Measurements from ENCODE around the gene ANKS1B. TPM values are rescaled to one million over a fixed set of nuclear protein-coding genes. Genes with fewer than 3 reads are reported as not detected.

The ANKS1B gene
- total RNA-seq, 3 donors from 2014 or later (not counting 1 experiment from before 2014, with no cell fraction given): not detected

DNA sequence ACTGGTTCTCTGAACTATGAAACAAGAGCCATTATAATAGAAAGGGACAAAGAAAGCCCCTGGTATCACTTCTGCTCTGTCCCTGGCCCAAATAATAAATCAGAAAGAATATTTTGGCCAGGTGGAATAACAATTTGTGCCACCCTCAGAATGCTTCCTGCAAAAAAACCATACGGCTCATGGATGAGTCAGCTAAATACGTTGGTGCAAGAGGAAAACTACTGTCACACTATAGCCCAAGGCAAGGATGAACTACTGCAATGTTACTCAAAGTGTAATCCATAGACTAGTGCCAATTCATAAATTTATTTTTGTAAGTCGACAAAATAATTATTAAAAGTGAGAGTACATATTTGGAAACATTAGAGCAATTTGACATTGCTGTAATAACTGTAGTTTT, 68.2 kb downstream of the ANKS1B start:
- TF ChIP-seq, protein P1, sequence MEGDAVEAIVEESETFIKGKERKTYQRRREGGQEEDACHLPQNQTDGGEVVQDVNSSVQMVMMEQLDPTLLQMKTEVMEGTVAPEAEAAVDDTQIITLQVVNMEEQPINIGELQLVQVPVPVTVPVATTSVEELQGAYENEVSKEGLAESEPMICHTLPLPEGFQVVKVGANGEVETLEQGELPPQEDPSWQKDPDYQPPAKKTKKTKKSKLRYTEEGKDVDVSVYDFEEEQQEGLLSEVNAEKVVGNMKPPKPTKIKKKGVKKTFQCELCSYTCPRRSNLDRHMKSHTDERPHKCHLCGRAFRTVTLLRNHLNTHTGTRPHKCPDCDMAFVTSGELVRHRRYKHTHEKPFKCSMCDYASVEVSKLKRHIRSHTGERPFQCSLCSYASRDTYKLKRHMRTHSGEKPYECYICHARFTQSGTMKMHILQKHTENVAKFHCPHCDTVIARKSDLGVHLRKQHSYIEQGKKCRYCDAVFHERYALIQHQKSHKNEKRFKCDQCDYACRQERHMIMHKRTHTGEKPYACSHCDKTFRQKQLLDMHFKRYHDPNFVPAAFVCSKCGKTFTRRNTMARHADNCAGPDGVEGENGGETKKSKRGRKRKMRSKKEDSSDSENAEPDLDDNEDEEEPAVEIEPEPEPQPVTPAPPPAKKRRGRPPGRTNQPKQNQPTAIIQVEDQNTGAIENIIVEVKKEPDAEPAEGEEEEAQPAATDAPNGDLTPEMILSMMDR (IDR thresholded peaks at IDR 0.05): no peak
- Mint-ChIP-seq H3K4me3 (no peak overlapping the region), H3K4me1 (no peaks in the 10 kb centered on the region), H3K27me3 (ENCODE audit: low read depth in 2 of 2) (no peaks in the 10 kb centered on the region), H3K27ac (no peak overlapping the region), H3K36me3 (no peaks in the 10 kb centered on the region), H3K9me3 (peaks cover 7 to 8% of the 10 kb centered on the region in 2 donors)
- WGBS (ENCODE audit: insufficient coverage): 49% methylated on average over 2 of the region's 3 CpGs
- Histone ChIP-seq H3K4me3 (ENCODE audit: low read length) (no peak overlapping the region), H3K27me3 (ENCODE audit: control insufficient read depth, insufficient read depth, low read length) (no peaks in the 10 kb centered on the region), H3K36me3 (ENCODE audit: control insufficient read depth, insufficient read depth, low read length) (no peaks in the 10 kb centered on the region), H3K9me3 (ENCODE audit: control insufficient read depth, insufficient read depth, low read length) (no peaks in the 10 kb centered on the region), H3K27ac (ENCODE audit: low read length) (no peak overlapping the region), H3K4me1 (ENCODE audit: control insufficient read depth, insufficient read depth, low read length) (no peaks in the 10 kb centered on the region)
- ATAC-seq: no peak
- no peak for DNase-seq
- intact Hi-C loops (cut with micrococcal nuclease): no loop called here

DNA sequence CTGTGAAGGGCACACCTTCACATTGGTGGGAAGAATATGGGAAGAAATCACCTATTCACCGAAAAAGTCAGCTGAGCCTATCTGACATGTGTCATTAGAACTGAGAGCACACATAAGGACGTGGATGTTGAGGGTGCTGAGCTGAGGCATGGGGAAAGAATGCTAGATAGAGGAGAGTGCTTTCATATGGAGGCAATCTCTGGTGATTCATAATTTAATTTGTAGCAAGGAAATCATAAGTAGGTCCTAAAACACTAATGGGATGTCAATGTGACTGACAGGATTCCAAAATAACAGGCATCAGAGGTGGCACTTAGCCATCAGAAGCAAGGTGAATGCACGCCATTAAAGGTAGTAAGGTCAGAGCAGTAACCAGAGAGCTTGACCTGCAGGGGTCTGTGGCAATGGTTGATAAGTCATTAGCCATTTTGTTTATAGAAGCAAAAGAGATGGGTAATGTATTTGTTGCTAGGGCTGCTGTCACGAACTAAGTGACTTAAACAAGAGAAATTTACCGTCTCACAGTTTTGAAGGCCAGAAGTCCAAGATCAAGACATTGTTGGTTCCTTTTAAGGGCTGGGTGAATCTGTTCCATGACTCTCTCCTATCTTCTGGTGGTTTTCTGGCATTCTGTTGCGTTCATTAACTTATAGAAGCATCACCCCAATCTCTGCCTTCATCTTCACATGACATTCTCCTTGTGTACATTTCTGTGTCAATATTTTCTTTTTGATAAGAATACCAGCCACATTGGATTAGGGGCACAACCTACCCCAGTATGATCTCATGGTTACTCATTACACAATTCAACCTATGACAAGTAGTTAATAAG, 69.3 kb downstream of the ANKS1B start:
- Mint-ChIP-seq H3K9me3 (peaks cover 3 to 8% of the 10 kb centered on the region in 2 donors), H3K4me3 (no peak overlapping the region), H3K36me3 (no peaks in the 10 kb centered on the region), H3K4me1 (no peaks in the 10 kb centered on the region), H3K27me3 (ENCODE audit: low read depth in 2 of 2) (no peaks in the 10 kb centered on the region), H3K27ac (no peak overlapping the region)
- Histone ChIP-seq H3K36me3 (ENCODE audit: control insufficient read depth, insufficient read depth, low read length) (no peaks in the 10 kb centered on the region), H3K27ac (ENCODE audit: low read length) (no peak overlapping the region), H3K27me3 (ENCODE audit: control insufficient read depth, insufficient read depth, low read length) (no peaks in the 10 kb centered on the region), H3K9me3 (ENCODE audit: control insufficient read depth, insufficient read depth, low read length) (no peaks in the 10 kb centered on the region), H3K4me3 (ENCODE audit: low read length) (no peak overlapping the region), H3K4me1 (ENCODE audit: control insufficient read depth, insufficient read depth, low read length) (no peaks in the 10 kb centered on the region)
- TF ChIP-seq, protein P1 (IDR thresholded peaks at IDR 0.05): no peak
- no peak for DNase-seq
- 85% methylated on average over 6 of the region's 6 CpGs for WGBS (ENCODE audit: insufficient coverage)
- ATAC-seq: no peak
- intact Hi-C loops (cut with micrococcal nuclease): no loop called here

DNA sequence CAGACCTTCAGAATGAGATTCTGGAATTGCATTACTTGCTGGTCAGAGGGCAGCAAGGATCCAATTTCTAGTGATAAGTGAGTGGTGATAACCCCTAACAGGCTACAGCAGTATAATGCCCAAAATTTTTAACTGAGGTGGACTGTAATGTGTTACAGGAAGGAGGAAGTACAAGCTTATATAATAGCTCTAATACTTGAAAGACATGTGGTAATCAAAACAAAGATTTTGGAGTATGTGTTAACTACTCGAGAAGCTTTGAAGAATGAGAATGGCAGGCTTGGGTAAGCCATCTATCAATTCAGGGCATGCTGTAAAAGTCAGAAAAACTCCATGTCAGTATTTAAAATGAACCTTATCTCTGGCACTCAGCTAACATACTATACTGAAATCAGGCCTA, 70.5 kb downstream of the ANKS1B start:
- TF ChIP-seq, protein P1 (IDR thresholded peaks at IDR 0.05): no peak
- Mint-ChIP-seq H3K9me3 (peaks cover 6 to 12% of the 10 kb centered on the region in 2 donors), H3K36me3 (no peaks in the 10 kb centered on the region), H3K4me1 (no peaks in the 10 kb centered on the region), H3K27me3 (ENCODE audit: low read depth in 2 of 2) (no peaks in the 10 kb centered on the region), H3K27ac (no peak overlapping the region), H3K4me3 (no peak overlapping the region)
- no peaks in the 10 kb centered on the region for H3K4me1 ChIP-seq (ENCODE audit: control insufficient read depth, insufficient read depth, low read length)
- no peak for ATAC-seq
- H3K27me3 ChIP-seq (ENCODE audit: control insufficient read depth, insufficient read depth, low read length): no peaks in the 10 kb centered on the region
- DNase-seq: no peak
- H3K4me3 ChIP-seq (ENCODE audit: low read length): no peak overlapping the region
- intact Hi-C loops (cut with micrococcal nuclease): no loop called here
- H3K9me3 ChIP-seq (ENCODE audit: control insufficient read depth, insufficient read depth, low read length): no peaks in the 10 kb centered on the region
- 57% methylated on average over 1 of the region's 1 CpG for WGBS (ENCODE audit: insufficient coverage)
- no peak overlapping the region for H3K27ac ChIP-seq (ENCODE audit: low read length)
- no peaks in the 10 kb centered on the region for H3K36me3 ChIP-seq (ENCODE audit: control insufficient read depth, insufficient read depth, low read length)

DNA sequence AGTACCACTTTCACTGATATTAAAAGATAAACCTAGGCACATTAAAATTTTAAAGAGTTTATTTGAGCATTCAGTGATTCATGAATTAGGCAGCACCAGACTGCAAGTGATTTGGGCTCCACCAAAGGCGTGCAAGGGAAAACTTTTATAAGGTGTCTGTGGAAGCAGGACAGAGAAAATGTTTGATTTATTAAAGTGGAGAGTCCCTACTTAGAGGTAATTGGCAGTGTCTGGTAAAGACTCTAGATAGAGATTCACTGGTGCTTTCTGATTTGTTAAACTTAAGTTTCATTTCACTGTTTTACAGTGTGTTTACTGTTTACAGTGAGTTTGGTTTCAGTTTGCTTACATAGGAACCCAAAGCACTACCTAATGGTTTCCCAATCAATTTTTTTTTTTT, 72.8 kb downstream of the ANKS1B start:
- Mint-ChIP-seq H3K27me3 (ENCODE audit: low read depth in 2 of 2) (no peaks in the 10 kb centered on the region), H3K4me3 (no peak overlapping the region), H3K4me1 (no peaks in the 10 kb centered on the region), H3K9me3 (peaks cover 6 to 12% of the 10 kb centered on the region in 2 donors), H3K27ac (no peak overlapping the region), H3K36me3 (no peaks in the 10 kb centered on the region)
- no peak overlapping the region for H3K4me3 ChIP-seq (ENCODE audit: low read length)
- intact Hi-C loops (cut with micrococcal nuclease): no loop called here
- H3K36me3 ChIP-seq (ENCODE audit: control insufficient read depth, insufficient read depth, low read length): no peaks in the 10 kb centered on the region
- TF ChIP-seq, protein P1 (IDR thresholded peaks at IDR 0.05): no peak
- H3K4me1 ChIP-seq (ENCODE audit: control insufficient read depth, insufficient read depth, low read length): no peaks in the 10 kb centered on the region
- H3K27ac ChIP-seq (ENCODE audit: low read length): no peak overlapping the region
- no peaks in the 10 kb centered on the region for H3K27me3 ChIP-seq (ENCODE audit: control insufficient read depth, insufficient read depth, low read length)
- 91% methylated on average over 1 of the region's 1 CpG for WGBS (ENCODE audit: insufficient coverage)
- H3K9me3 ChIP-seq (ENCODE audit: control insufficient read depth, insufficient read depth, low read length): no peaks in the 10 kb centered on the region
- ATAC-seq (no peak), DNase-seq (no peak)

Measured in natural killer cell (primary cell).